Tibial artery (tissue), 4 donors: ENCODE data around the gene CTXN3.

ENCODE experiments used
- DNase-seq, 2 donors: peaks; one replicate each; pipeline ENCODE4 v3.0.0-alpha.2; 2019
- H3K27ac ChIP-seq, 2 donors: fragments of 200-600 bp; sonication (generic) in 1 of 2; 1 replicate in 1 of 2; 2 replicates in 1 of 2; pipeline ENCODE4 v1.5.1; 2018 to 2019; ENCODE audit warnings: mild to moderate bottlenecking in 1 of 2
- H3K27me3 ChIP-seq, 2 donors: fragments of 200-600 bp; sonication (generic) in 1 of 2; one replicate each; pipeline versions ENCODE4 v1.5.1 to v1.6.0; 2016 to 2019
- H3K36me3 ChIP-seq, 3 donors: fragments of 200-600 bp; sonication (generic) in 2 of 3; one replicate each; pipeline ENCODE4 v1.5.1; 2016 to 2019; ENCODE audit warnings: mild to moderate bottlenecking in 2 of 3
- H3K4me1 ChIP-seq, 4 donors: fragments of 200-600 bp; sonication (generic) in 2 of 4; 1 replicate in 3 of 4; 2 replicates in 1 of 4; pipeline ENCODE4 v1.5.1; 2016 to 2019
- H3K4me3 ChIP-seq, 2 donors: fragments of 200-600 bp; sonication (generic) in 1 of 2; 1 replicate in 1 of 2; 2 replicates in 1 of 2; pipeline ENCODE4 v1.5.1; 2018 to 2019; ENCODE audit warnings: mild to moderate bottlenecking in 2 of 2
- H3K9me3 ChIP-seq, 3 donors: fragments of 200-600 bp; sonication (generic) in 1 of 3; one replicate each; pipeline ENCODE4 v1.5.1; 2016 to 2019
- CTCF ChIP-seq, 2 experiments: fragments of 200-600 bp in 1 of 2; fragments of 450-650 bp in 1 of 2; IDR thresholded peaks; one replicate each; pipeline ENCODE4 v1.5.1; 2017 to 2019; ENCODE audit warnings: antibody characterized with exemption in 2 of 2, mild to moderate bottlenecking in 1 of 2, moderate library complexity in 1 of 2
- intact Hi-C: fragments of 100-400 bp; cut with DNase I; formaldehyde crosslinking; loops from one replicate; pipeline ENCODE4 v1.15.0; 2023; ENCODE audit warnings: low total_unique reads

The CTXN3 gene

GRCh38 chr5:127602896-127603844 lies 45.7 kb upstream of the CTXN3 start:
- Histone ChIP-seq H3K9me3 (no peaks in the 10 kb centered on the region), H3K4me1 (no peaks in the 10 kb centered on the region), H3K4me3 (no peak overlapping the region), H3K27ac (no peak overlapping the region), H3K36me3 (no peaks in the 10 kb centered on the region), H3K27me3 (no peaks in the 10 kb centered on the region)
- DNase-seq: no peak
- intact Hi-C loops: no loop called here
- TF ChIP-seq CTCF (IDR thresholded peaks at IDR 0.05): no peak

GRCh38 chr5:127608077-127608660 lies 40.7 kb upstream of the CTXN3 start:
- intact Hi-C loops: no loop called here
- H3K36me3 ChIP-seq: no peaks in the 10 kb centered on the region
- H3K4me3 ChIP-seq: no peak overlapping the region
- H3K9me3 ChIP-seq: no peaks in the 10 kb centered on the region
- H3K27me3 ChIP-seq: no peaks in the 10 kb centered on the region
- H3K4me1 ChIP-seq: no peaks in the 10 kb centered on the region
- no peak overlapping the region for H3K27ac ChIP-seq
- TF ChIP-seq CTCF (IDR thresholded peaks at IDR 0.05): no peak
- DNase-seq: no peak

DNA sequence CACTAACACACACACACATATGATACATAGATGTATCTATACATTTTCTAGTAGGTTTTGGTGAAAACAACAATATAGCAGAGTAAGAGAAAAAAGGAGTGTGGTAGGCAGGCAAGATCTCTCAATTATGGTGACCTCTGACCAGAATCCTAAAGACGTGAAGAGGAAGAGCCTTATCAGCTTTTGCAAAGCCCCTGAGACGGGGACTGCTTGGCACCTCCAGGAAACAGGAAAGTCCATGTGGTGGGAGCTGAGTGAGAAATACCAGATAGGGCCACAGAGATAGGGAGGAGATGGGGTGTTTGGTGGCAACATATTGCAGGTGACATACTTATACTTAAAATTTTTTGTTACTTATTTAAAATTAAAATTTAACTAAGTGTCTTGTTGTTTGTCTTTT lies 39.9 kb upstream of the CTXN3 start:
- DNase-seq: no peak
- Histone ChIP-seq H3K36me3 (no peaks in the 10 kb centered on the region), H3K27me3 (no peaks in the 10 kb centered on the region), H3K9me3 (no peaks in the 10 kb centered on the region), H3K4me1 (no peaks in the 10 kb centered on the region), H3K4me3 (no peak overlapping the region), H3K27ac (no peak overlapping the region)
- no peak for TF ChIP-seq CTCF (IDR thresholded peaks at IDR 0.05)
- intact Hi-C loops: no loop called here

DNA sequence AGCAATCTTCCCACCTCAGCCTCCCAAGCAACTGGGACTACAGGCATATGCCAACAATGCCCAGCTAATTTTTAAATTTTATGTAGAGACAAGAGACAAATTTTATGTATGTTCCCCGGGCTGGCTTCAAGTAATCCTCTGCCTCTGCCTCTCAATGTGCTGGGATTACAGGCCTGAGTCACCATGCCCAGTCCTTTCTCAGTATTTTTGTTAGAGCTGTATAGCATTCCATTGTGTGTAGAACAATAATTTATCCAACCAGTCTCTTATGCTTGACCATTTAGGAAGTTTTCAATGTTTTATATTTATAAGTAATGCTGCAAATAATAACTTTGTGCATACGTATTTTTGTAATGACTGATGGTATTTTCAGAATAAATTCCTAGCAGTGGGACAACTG lies 38.9 kb upstream of the CTXN3 start:
- Histone ChIP-seq H3K9me3 (no peaks in the 10 kb centered on the region), H3K36me3 (no peaks in the 10 kb centered on the region), H3K4me1 (no peaks in the 10 kb centered on the region), H3K27me3 (no peaks in the 10 kb centered on the region), H3K4me3 (no peak overlapping the region), H3K27ac (no peak overlapping the region)
- TF ChIP-seq CTCF (IDR thresholded peaks at IDR 0.05): no peak
- no peak for DNase-seq
- intact Hi-C loops: no loop called here

DNA sequence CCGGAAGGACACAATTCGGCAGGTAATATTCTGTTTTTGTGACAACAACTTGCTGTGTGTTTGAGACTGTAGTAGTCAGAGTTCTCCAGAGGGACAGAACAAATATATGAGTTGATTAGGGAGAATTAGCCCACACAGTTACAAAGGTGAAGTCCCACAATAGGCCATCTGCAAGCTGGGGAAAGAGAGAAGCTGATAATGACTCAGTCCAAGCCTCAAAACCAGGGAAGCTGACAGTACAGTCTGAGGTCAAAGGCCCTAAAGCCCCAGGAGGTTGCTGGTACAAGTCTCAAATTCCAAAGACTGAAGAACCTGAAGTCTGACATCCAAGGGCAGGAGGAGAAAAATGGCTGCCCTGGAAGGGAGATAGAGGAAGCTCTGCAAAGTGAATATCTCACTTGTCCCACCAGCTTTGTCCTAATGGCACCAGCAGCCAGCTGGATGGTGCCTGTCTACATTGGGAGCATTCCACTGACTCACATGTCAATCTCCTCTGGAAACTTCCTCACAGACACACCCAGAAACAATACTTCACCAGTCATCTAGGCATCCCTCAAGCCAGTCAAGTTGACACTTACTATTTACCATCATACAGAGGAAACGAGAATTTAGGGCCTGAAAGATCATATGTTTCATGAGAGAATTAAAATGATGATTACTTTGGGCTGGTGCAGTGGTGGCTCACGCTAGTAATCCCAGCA lies 36.3 kb upstream of the CTXN3 start:
- no peaks in the 10 kb centered on the region for H3K36me3 ChIP-seq
- TF ChIP-seq CTCF (IDR thresholded peaks at IDR 0.05): no peak
- no peaks in the 10 kb centered on the region for H3K4me1 ChIP-seq
- no peaks in the 10 kb centered on the region for H3K9me3 ChIP-seq
- no peak for DNase-seq
- H3K27me3 ChIP-seq: no peaks in the 10 kb centered on the region
- H3K4me3 ChIP-seq: no peak overlapping the region
- H3K27ac ChIP-seq: no peak overlapping the region
- intact Hi-C loops: no loop called here
